Mucosa of descending colon (tissue), 3 donors: ENCODE results near the gene LAP3. TPM values are rescaled to one million over a fixed set of nuclear protein-coding genes. Genes with fewer than 3 reads are reported as not detected.

Source experiments
- ATAC-seq: fragments of 200-7000 bp; cut with Tn5 transposase; one replicate; pipeline ENCODE4 v1.9.1; 2020; ENCODE audit warnings: mild to moderate bottlenecking, moderate library complexity
- DNase-seq, 3 donors: peaks; one replicate each; pipeline ENCODE4 v3.0.0-alpha.2; 2020
- H3K36me3 ChIP-seq: fragments of 200-600 bp; one replicate; pipeline ENCODE4 v1.8.0; 2021; ENCODE audit warnings: low read depth, mild to moderate bottlenecking
- H3K4me1 ChIP-seq: fragments of 200-600 bp; one replicate; pipeline ENCODE4 v1.8.0; 2021; ENCODE audit warnings: low read depth, mild to moderate bottlenecking
- H3K4me3 ChIP-seq: fragments of 200-600 bp; one replicate; pipeline ENCODE4 v1.8.0; 2021; ENCODE audit warnings: mild to moderate bottlenecking
- H3K9me3 ChIP-seq: fragments of 200-600 bp; one replicate; pipeline ENCODE4 v1.8.0; 2021; ENCODE audit warnings: mild to moderate bottlenecking
- CTCF ChIP-seq: fragments of 200-600 bp; IDR thresholded peaks from one replicate; pipeline ENCODE4 v1.8.0; 2022; ENCODE audit warnings: antibody characterized with exemption, mild to moderate bottlenecking
- intact Hi-C, 2 donors: fragments of 100-400 bp; cut with DNase I in 1 of 2; cut with micrococcal nuclease in 1 of 2; formaldehyde crosslinking; loops; one replicate each; pipeline versions ENCODE4 v1.11.0 to v1.11.1; 2022; cut with DNase I, micrococcal nuclease
- total RNA-seq, 3 donors: library from RNA; stranded (reverse); fragmentation: NEBNext Ultra II Directional in 2 of 3; extraction: Animal tissue kit (Norgen Biotek cat#: 25700) in 2 of 3; gene quantifications; one replicate each; pipeline versions ENCODE4 v1.2.1 to v1.2.4, GENCODE V29; 2021 to 2023
- donor health status: DM: no; HTN: no; CAD: no; lungs with moderate emphysema.
- donor health status: DM: no; HTN: no; CAD: no.
- donor health status: DM: no; HTN: yes; CAD: no.

Gene LAP3
- total RNA-seq, 3 donors from 2014 or later, result 55.6 to 112 (median 66.2) TPM

- Histone ChIP-seq H3K9me3 (no peaks in the 10 kb centered on the region), H3K4me3 (no peak overlapping the region), H3K36me3 (no peaks in the 10 kb centered on the region), H3K4me1 (no peaks in the 10 kb centered on the region)
- ATAC-seq (no peak), DNase-seq (no peak)
- TF ChIP-seq CTCF, result no peak
- intact Hi-C loops, result no loop called here
Measured at GRCh38 chr4:17546678-17547077, 30.3 kb upstream of the LAP3 start.

- no peaks in the 10 kb centered on the region for H3K9me3 ChIP-seq
- TF ChIP-seq CTCF, result no peak
- ATAC-seq, result no peak
Measured at GRCh38 chr4:17550549-17550948, 26.4 kb upstream of the LAP3 start.

GRCh38 chr4:17552427-17552826 is 24.6 kb upstream of the LAP3 start:
- intact Hi-C loops, result loop anchor here (5.0 to 10.0 kb wide), 2 partner anchors 82 to 85 kb away; no protein-coding TSS in a partner anchor
- DNase-seq, result no peak
- TF ChIP-seq CTCF, result no peak
- Histone ChIP-seq H3K4me1 (no peaks in the 10 kb centered on the region), H3K36me3 (no peaks in the 10 kb centered on the region), H3K4me3 (no peak overlapping the region), H3K9me3 (no peaks in the 10 kb centered on the region)
- no peak for ATAC-seq

More at GRCh38 chr4:17550549-17550948, 26.4 kb upstream of the LAP3 start:
- DNase-seq, result no peak
- H3K4me1 ChIP-seq, result no peaks in the 10 kb centered on the region
- H3K36me3 ChIP-seq, result no peaks in the 10 kb centered on the region
- intact Hi-C loops, result loop anchor here (5.0 to 10.0 kb wide), 2 partner anchors 84 to 87 kb away; no protein-coding TSS in a partner anchor
- H3K4me3 ChIP-seq, result no peak overlapping the region

GRCh38 chr4:17554568-17554967 is 22.4 kb upstream of the LAP3 start:
- TF ChIP-seq CTCF, result no peak
- Histone ChIP-seq H3K9me3 (no peaks in the 10 kb centered on the region), H3K4me3 (no peak overlapping the region), H3K4me1 (no peaks in the 10 kb centered on the region), H3K36me3 (no peaks in the 10 kb centered on the region)
- intact Hi-C loops, result loop anchor here (5.0 to 10.0 kb wide), 2 partner anchors 80 to 83 kb away; no protein-coding TSS in a partner anchor
- no peak for ATAC-seq
- no peak for DNase-seq

GRCh38 chr4:17556498-17556897 is 20.5 kb upstream of the LAP3 start:
- DNase-seq (no peak), ATAC-seq (no peak)
- Histone ChIP-seq H3K4me3 (no peak overlapping the region), H3K9me3 (no peaks in the 10 kb centered on the region), H3K4me1 (no peaks in the 10 kb centered on the region), H3K36me3 (no peaks in the 10 kb centered on the region)
- intact Hi-C loops, result loop anchor here in 1 of 2 donors (10.0 kb wide), 1 partner anchor 78 kb away; no protein-coding TSS in a partner anchor
- no peak for TF ChIP-seq CTCF

GRCh38 chr4:17557880-17558279 is 19.1 kb upstream of the LAP3 start:
- ATAC-seq, result no peak
- intact Hi-C loops, result loop anchor here in 1 of 2 donors (10.0 kb wide), 1 partner anchor 77 kb away; no protein-coding TSS in a partner anchor
- no peaks in the 10 kb centered on the region for H3K9me3 ChIP-seq

More at GRCh38 chr4:17557880-17558279, 19.1 kb upstream of the LAP3 start:
- TF ChIP-seq CTCF, result no peak
- H3K4me3 ChIP-seq, result no peak overlapping the region
- no peaks in the 10 kb centered on the region for H3K36me3 ChIP-seq
- H3K4me1 ChIP-seq, result no peaks in the 10 kb centered on the region
- no peak for DNase-seq
